Skeletal muscle satellite cell (primary cell): ENCODE data around the gene MALRD1.

ENCODE experiments used
- H3K27me3 ChIP-seq: 2 replicates; pipeline ENCODE4 v1.7.0; 2013; ENCODE audit warnings: low read length; ENCODE audit not compliant: control insufficient read depth, insufficient read depth
- H3K36me3 ChIP-seq: 2 replicates; pipeline ENCODE4 v1.7.0; 2013; ENCODE audit warnings: mild to moderate bottlenecking, control low read depth, low read length; ENCODE audit not compliant: insufficient read depth
- H3K4me1 ChIP-seq: 2 replicates; pipeline ENCODE4 v1.7.0; 2013; ENCODE audit warnings: low read length; ENCODE audit not compliant: control insufficient read depth, insufficient read depth
- H3K4me2 ChIP-seq: 2 replicates; pipeline ENCODE4 v1.7.0; 2013; ENCODE audit warnings: mild to moderate bottlenecking, low read length
- H3K4me3 ChIP-seq: 2 replicates; pipeline ENCODE4 v1.7.0; 2013; ENCODE audit warnings: low read length
- H3K9ac ChIP-seq: 2 replicates; pipeline ENCODE4 v1.7.0; 2013; ENCODE audit warnings: mild to moderate bottlenecking, low read depth, low read length, moderate library complexity
- H3K9me3 ChIP-seq: replicated peaks from 2 replicates; pipeline ENCODE4 v1.7.0; 2013; ENCODE audit warnings: mild to moderate bottlenecking, control low read depth, low read length

Gene MALRD1

GRCh38 chr10:19580691-19581090, 532.1 kb downstream of the MALRD1 start:
- H3K4me3 ChIP-seq = no peak overlapping the region
- H3K9ac ChIP-seq = no peak overlapping the region
- no peaks in the 10 kb centered on the region for H3K4me1 ChIP-seq
- H3K36me3 ChIP-seq = no peaks in the 10 kb centered on the region
- no peak overlapping the region for H3K4me2 ChIP-seq
- H3K9me3 ChIP-seq = no peaks in the 10 kb centered on the region
- no peaks in the 10 kb centered on the region for H3K27me3 ChIP-seq

DNA sequence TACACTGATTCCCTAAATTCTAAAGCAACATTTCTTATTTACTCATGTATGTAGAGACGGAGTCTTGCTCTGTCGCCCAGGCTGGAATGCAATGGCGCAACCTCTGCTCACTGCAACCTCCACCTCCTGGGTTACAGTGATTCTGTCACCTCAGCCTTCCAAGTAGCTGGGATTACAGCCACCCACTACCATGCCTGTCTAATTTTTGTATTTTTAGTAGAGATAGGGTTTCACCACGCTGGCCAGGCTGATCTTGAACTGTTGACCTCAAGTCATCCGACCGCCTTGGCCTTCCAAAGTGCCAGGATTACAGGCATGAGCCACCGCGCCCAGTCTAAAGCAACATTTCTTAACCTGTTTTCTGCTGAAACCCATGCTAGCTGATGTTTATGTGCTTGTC, 540.0 kb downstream of the MALRD1 start:
- Histone ChIP-seq H3K4me3 (no peak overlapping the region), H3K27me3 (no peaks in the 10 kb centered on the region), H3K9me3 (no peaks in the 10 kb centered on the region), H3K4me2 (no peak overlapping the region), H3K9ac (no peak overlapping the region), H3K36me3 (no peaks in the 10 kb centered on the region), H3K4me1 (no peaks in the 10 kb centered on the region)

- no peaks in the 10 kb centered on the region for H3K4me1 ChIP-seq
- no peaks in the 10 kb centered on the region for H3K27me3 ChIP-seq
- no peak overlapping the region for H3K4me3 ChIP-seq
Measured at GRCh38 chr10:19592276-19592675, 543.7 kb downstream of the MALRD1 start.

DNA sequence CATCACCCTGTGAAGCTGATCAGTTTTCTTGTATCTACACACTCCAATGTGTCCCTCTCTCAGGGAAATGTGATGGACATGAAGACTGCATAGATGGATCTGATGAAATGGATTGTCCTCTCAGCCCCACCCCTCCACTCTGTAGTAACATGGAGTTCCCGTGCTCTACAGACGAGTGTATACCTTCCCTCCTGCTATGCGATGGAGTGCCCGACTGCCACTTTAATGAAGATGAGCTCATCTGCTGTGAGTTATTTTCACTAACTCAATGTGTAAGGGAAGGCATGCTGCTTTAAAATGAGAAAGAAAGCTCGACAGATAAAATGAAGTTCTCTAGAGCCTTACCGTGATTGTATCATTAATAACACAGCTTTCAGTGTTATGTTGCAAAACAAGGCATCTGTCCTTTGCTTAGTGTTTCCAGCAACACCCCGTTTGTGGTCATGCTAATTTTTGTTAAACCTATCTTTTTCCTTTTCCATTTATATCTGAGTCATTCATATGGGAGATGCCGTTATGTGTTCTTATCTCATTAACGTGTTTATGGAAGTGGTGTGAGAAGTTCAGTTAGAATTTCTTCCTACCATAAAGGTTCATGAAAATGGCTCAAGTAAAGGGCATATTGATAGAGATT, 546.7 kb downstream of the MALRD1 start:
- Histone ChIP-seq H3K4me2 (no peak overlapping the region), H3K9me3 (no peaks in the 10 kb centered on the region), H3K4me1 (no peaks in the 10 kb centered on the region), H3K27me3 (no peaks in the 10 kb centered on the region), H3K36me3 (no peaks in the 10 kb centered on the region), H3K9ac (no peak overlapping the region), H3K4me3 (no peak overlapping the region)

More at GRCh38 chr10:19592276-19592675, 543.7 kb downstream of the MALRD1 start:
- no peaks in the 10 kb centered on the region for H3K9me3 ChIP-seq
- H3K36me3 ChIP-seq = no peaks in the 10 kb centered on the region
- no peak overlapping the region for H3K9ac ChIP-seq
- no peak overlapping the region for H3K4me2 ChIP-seq

GRCh38 chr10:19605806-19606205, 557.2 kb downstream of the MALRD1 start:
- no peaks in the 10 kb centered on the region for H3K36me3 ChIP-seq
- H3K4me3 ChIP-seq = no peak overlapping the region
- H3K4me2 ChIP-seq = no peak overlapping the region
- no peaks in the 10 kb centered on the region for H3K27me3 ChIP-seq
- H3K4me1 ChIP-seq = peaks cover 3% of the 10 kb centered on the region
- H3K9me3 ChIP-seq = no peaks in the 10 kb centered on the region
- H3K9ac ChIP-seq = no peak overlapping the region

DNA sequence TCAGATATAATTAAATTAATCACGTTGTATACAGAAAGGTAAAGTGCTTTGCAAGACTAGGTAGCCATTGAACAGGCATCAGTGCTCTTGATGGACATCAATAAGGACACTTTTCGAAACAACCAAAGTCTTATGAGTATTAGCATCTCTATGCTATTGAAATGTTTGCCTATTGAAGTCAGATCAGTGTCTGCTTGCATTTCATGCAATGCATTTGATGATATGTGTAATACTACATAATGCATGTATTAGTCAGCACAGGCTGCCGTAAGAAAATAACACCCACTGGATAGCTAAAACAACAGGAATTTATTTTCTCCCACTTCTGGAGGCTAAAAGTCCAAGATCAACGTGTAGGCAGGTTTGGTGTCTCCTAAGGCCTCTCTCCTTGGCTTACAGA, 558.4 kb downstream of the MALRD1 start:
- Histone ChIP-seq H3K27me3 (no peaks in the 10 kb centered on the region), H3K4me3 (no peak overlapping the region), H3K4me2 (no peak overlapping the region), H3K9me3 (no peaks in the 10 kb centered on the region), H3K36me3 (no peaks in the 10 kb centered on the region), H3K9ac (no peak overlapping the region), H3K4me1 (peaks cover 3% of the 10 kb centered on the region)

DNA sequence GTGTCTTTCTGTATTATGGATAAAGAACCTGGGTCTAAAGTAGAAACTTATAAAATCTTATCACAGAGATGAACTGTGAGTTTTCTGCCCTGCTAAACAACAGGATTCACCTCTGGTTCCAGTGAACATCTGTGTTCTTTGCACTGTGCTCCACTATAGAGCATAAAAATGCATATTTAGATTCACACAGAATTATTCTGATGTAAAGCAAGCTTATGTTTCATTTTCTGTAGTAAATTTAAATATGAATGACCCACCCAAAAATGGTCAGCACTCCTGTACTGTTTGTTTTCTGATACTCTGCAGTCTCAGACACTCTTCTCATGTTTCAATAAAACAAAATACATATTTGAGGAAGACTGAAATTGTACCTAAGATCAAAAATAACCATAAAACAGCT, 563.2 kb downstream of the MALRD1 start:
- no peaks in the 10 kb centered on the region for H3K9me3 ChIP-seq
- no peak overlapping the region for H3K9ac ChIP-seq
- H3K36me3 ChIP-seq = no peaks in the 10 kb centered on the region
- H3K4me2 ChIP-seq = no peak overlapping the region
- no peak overlapping the region for H3K4me3 ChIP-seq
- no peaks in the 10 kb centered on the region for H3K27me3 ChIP-seq
- peaks cover 3% of the 10 kb centered on the region for H3K4me1 ChIP-seq

- Histone ChIP-seq H3K27me3 (no peaks in the 10 kb centered on the region), H3K9ac (no peak overlapping the region), H3K4me3 (no peak overlapping the region), H3K9me3 (no peaks in the 10 kb centered on the region), H3K4me2 (no peak overlapping the region), H3K4me1 (no peaks in the 10 kb centered on the region), H3K36me3 (no peaks in the 10 kb centered on the region)
Measured at GRCh38 chr10:19616966-19617365, 568.4 kb downstream of the MALRD1 start.

GRCh38 chr10:19620811-19621210, 572.2 kb downstream of the MALRD1 start:
- Histone ChIP-seq H3K4me3 (no peak overlapping the region), H3K9me3 (no peaks in the 10 kb centered on the region), H3K27me3 (no peaks in the 10 kb centered on the region), H3K4me1 (no peaks in the 10 kb centered on the region), H3K9ac (no peak overlapping the region), H3K36me3 (no peaks in the 10 kb centered on the region), H3K4me2 (no peak overlapping the region)

DNA sequence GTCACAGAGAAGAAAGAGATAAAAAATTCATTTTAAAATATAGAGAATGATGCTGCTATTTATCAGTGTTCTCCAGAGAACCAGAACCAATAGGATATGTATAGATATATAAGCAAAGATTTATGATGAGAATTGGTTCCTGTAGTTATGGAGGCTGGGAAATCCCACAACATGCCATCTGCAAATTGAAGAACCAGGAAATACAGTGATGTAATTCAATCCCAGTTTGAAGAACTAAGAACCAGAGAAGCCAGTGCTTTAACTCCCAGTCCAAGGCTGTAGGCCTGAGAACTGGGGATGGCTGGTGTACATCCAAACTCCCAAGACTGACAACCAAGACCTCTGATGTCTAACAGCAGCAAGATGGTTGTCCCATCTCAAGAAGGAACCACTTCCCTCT, 574.7 kb downstream of the MALRD1 start:
- H3K4me2 ChIP-seq = no peak overlapping the region
- H3K36me3 ChIP-seq = no peaks in the 10 kb centered on the region
- H3K9me3 ChIP-seq = no peaks in the 10 kb centered on the region
- no peaks in the 10 kb centered on the region for H3K27me3 ChIP-seq
- no peak overlapping the region for H3K4me3 ChIP-seq
- no peak overlapping the region for H3K9ac ChIP-seq
- H3K4me1 ChIP-seq = no peaks in the 10 kb centered on the region

- Histone ChIP-seq H3K9ac (no peak overlapping the region), H3K9me3 (no peaks in the 10 kb centered on the region), H3K27me3 (no peaks in the 10 kb centered on the region), H3K36me3 (no peaks in the 10 kb centered on the region), H3K4me1 (peaks cover 10% of the 10 kb centered on the region), H3K4me2 (no peak overlapping the region), H3K4me3 (no peak overlapping the region)
Measured at GRCh38 chr10:19626156-19626555, 577.6 kb downstream of the MALRD1 start.

GRCh38 chr10:19628767-19629560, 580.4 kb downstream of the MALRD1 start:
- H3K36me3 ChIP-seq = no peaks in the 10 kb centered on the region
- H3K9ac ChIP-seq = no peak overlapping the region
- H3K4me3 ChIP-seq = no peak overlapping the region
- H3K4me2 ChIP-seq = no peak overlapping the region
- H3K4me1 ChIP-seq = peaks cover 10% of the 10 kb centered on the region
- no peaks in the 10 kb centered on the region for H3K9me3 ChIP-seq
- H3K27me3 ChIP-seq = no peaks in the 10 kb centered on the region
